Measurements from ENCODE around the gene POLA1.

Gene POLA1

GRCh38 chrX:25022499-25023325, 329.0 kb downstream of the POLA1 start (continued):
- no peak for TF ChIP-seq ZNF555 (tag by site-specific recombination; conservative IDR thresholded peaks at IDR 0.05)

- no peaks in the 10 kb centered on the region for H3K36me3 ChIP-seq (ENCODE audit: control insufficient read depth in 2 of 2, insufficient read depth in 1 of 2, low read length in 2 of 2)
- TF ChIP-seq ZBTB48 (tag by site-specific recombination; IDR thresholded peaks at IDR 0.05) (no peak), ZNF394 (tag by site-specific recombination; IDR thresholded peaks at IDR 0.05; ENCODE audit: borderline replicate concordance) (no peak), ZNF366 (tag by site-specific recombination; conservative IDR thresholded peaks at IDR 0.05) (peak; percentile 62), PRDM1 (tag by site-specific recombination; IDR thresholded peaks at IDR 0.05) (peak; percentile 59; the same call in 1 of the 2 replicates)
- H3K4me3 ChIP-seq (ENCODE audit: low read depth, low read length), result no peak overlapping the region
- ChIA-PET CTCF (interaction anchor here (0.7 to 2.1 kb wide), 3 partner anchors 78 to 185 kb away, joined by 3 to 7 read pairs (median 4); no protein-coding TSS in a partner anchor), POLR2A (no interaction called here)
- H3K9me3 ChIP-seq (ENCODE audit: control insufficient read depth, insufficient read depth, low read depth, low read length), result no peaks in the 10 kb centered on the region
- peaks cover 6% of the 10 kb centered on the region for H3K4me1 ChIP-seq (ENCODE audit: control insufficient read depth, insufficient read depth, low read length)
- H3K27ac ChIP-seq (ENCODE audit: extremely low read depth, low read depth, low read length), result no peak overlapping the region
Measured at GRCh38 chrX:25023908-25024307, 330.2 kb downstream of the POLA1 start.

DNA sequence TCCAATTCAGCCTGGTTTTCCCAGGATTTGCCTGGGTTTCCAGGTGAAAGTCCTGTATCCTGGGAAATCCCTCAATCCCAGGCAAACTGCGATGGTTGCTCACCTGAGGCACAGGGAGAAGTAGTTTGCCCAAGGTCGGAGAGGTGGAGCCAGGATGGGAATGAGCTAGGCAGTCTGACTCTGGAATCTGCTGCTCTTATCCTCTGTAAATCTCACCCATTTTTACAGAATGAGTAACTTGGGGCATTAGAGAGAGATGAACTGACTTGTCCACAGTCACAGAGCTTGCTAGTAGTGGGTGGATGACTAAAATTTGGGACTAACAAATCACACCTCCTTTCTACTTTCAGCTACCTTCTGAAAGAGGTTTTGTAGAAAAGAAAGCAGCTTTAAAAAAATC, 331.9 kb downstream of the POLA1 start:
- ChIA-PET CTCF (interaction anchor here (0.6 to 2.1 kb wide), 3 partner anchors 9 to 430 kb away, joined by 3 to 7 read pairs (median 3); no protein-coding TSS in a partner anchor), POLR2A (no interaction called here)
- H3K4me1 ChIP-seq (ENCODE audit: control insufficient read depth, insufficient read depth, low read length), result no peaks in the 10 kb centered on the region
- no peaks in the 10 kb centered on the region for H3K36me3 ChIP-seq (ENCODE audit: control insufficient read depth in 2 of 2, insufficient read depth in 1 of 2, low read length in 2 of 2)
- TF ChIP-seq OVOL3 (tag by site-specific recombination; IDR thresholded peaks at IDR 0.05), result no peak
- H3K27ac ChIP-seq (ENCODE audit: extremely low read depth, low read depth, low read length), result no peak overlapping the region
- no peaks in the 10 kb centered on the region for H3K9me3 ChIP-seq (ENCODE audit: control insufficient read depth, insufficient read depth, low read depth, low read length)
- H3K4me3 ChIP-seq (ENCODE audit: low read depth, low read length), result no peak overlapping the region

GRCh38 chrX:25026576-25026975, 332.9 kb downstream of the POLA1 start:
- ChIA-PET CTCF (interaction anchor here (0.5 to 1.4 kb wide), 4 partner anchors 8 to 180 kb away, joined by 3 to 4 read pairs (median 3); no protein-coding TSS in a partner anchor), POLR2A (no interaction called here)
- TF ChIP-seq, protein P1, sequence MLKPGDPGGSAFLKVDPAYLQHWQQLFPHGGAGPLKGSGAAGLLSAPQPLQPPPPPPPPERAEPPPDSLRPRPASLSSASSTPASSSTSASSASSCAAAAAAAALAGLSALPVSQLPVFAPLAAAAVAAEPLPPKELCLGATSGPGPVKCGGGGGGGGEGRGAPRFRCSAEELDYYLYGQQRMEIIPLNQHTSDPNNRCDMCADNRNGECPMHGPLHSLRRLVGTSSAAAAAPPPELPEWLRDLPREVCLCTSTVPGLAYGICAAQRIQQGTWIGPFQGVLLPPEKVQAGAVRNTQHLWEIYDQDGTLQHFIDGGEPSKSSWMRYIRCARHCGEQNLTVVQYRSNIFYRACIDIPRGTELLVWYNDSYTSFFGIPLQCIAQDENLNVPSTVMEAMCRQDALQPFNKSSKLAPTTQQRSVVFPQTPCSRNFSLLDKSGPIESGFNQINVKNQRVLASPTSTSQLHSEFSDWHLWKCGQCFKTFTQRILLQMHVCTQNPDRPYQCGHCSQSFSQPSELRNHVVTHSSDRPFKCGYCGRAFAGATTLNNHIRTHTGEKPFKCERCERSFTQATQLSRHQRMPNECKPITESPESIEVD (tag by site-specific recombination; IDR thresholded peaks at IDR 0.05), result no peak
- no peak for TF ChIP-seq SP3 (tag by site-specific recombination; IDR thresholded peaks at IDR 0.05)
- no peak for TF ChIP-seq ZNF561 (tag by site-specific recombination; IDR thresholded peaks at IDR 0.05; ENCODE audit: borderline replicate concordance)
- TF ChIP-seq ZNF707 (tag by site-specific recombination; IDR thresholded peaks at IDR 0.05), result no peak
- TF ChIP-seq ZNF585B (tag by site-specific recombination; IDR thresholded peaks at IDR 0.05), result no peak
- TF ChIP-seq ZNF354C (tag by site-specific recombination; IDR thresholded peaks at IDR 0.05; ENCODE audit: borderline replicate concordance, low read depth), result no peak
- no peak for TF ChIP-seq TSHZ1 (tag by site-specific recombination; IDR thresholded peaks at IDR 0.05; ENCODE audit: borderline replicate concordance)
- TF ChIP-seq ZNF292 (tag by site-specific recombination; IDR thresholded peaks at IDR 0.05; ENCODE audit: borderline replicate concordance, low read depth), result no peak
- no peak for TF ChIP-seq ZNF830 (tag by site-specific recombination; IDR thresholded peaks at IDR 0.05; ENCODE audit: low read depth)
- H3K9me3 ChIP-seq (ENCODE audit: control insufficient read depth, insufficient read depth, low read depth, low read length), result no peaks in the 10 kb centered on the region
- H3K36me3 ChIP-seq (ENCODE audit: control insufficient read depth in 2 of 2, insufficient read depth in 1 of 2, low read length in 2 of 2), result no peaks in the 10 kb centered on the region
- no peaks in the 10 kb centered on the region for H3K4me1 ChIP-seq (ENCODE audit: control insufficient read depth, insufficient read depth, low read length)
- no peak overlapping the region for H3K27ac ChIP-seq (ENCODE audit: extremely low read depth, low read depth, low read length)
- H3K4me3 ChIP-seq (ENCODE audit: low read depth, low read length), result no peak overlapping the region
